SK-N-SH treated with all-trans-retinoic acid at 6 μM for 48 hours (cell line): Measurements from ENCODE around the gene IRS2.

Source experiments
- ATAC-seq: fragments of 200-7000 bp; cut with Tn5 transposase; 3 replicates; pipeline ENCODE4 v1.9.1; 2020; ENCODE audit warnings: mild to moderate bottlenecking, moderate library complexity
- ARNTL ChIP-seq: fragments of 450-650 bp; formaldehyde crosslinking; IDR thresholded peaks from 2 replicates; pipeline ENCODE4 v1.5.0; 2020; ENCODE audit warnings: low read depth, mild to moderate bottlenecking, moderate library complexity, borderline replicate concordance
- BACH2 ChIP-seq: fragments of 250-450 bp; sonication (Bioruptor Pico); IDR thresholded peaks from 2 replicates; pipeline ENCODE4 v1.9.0; 2021; ENCODE audit warnings: mild to moderate bottlenecking, borderline replicate concordance
- CSDC2 ChIP-seq: fragments of 250-450 bp; sonication (Bioruptor Pico); IDR thresholded peaks from 2 replicates; pipeline ENCODE4 v1.5.0; 2020; ENCODE audit warnings: mild to moderate bottlenecking, moderate library complexity
- ESRRG ChIP-seq: fragments of 250-450 bp; sonication (Bioruptor Pico); IDR thresholded peaks from 2 replicates; pipeline ENCODE4 v1.6.1; 2021; ENCODE audit warnings: mild to moderate bottlenecking
- GLIS3 ChIP-seq: fragments of 250-450 bp; sonication (Bioruptor Pico); IDR thresholded peaks from 2 replicates; pipeline ENCODE4 v1.5.0; 2020; ENCODE audit warnings: mild to moderate bottlenecking, moderate library complexity
- ISL1 ChIP-seq: fragments of 250-450 bp; sonication (Bioruptor Pico); IDR thresholded peaks from 2 replicates; pipeline ENCODE4 v2.1.2; 2022; ENCODE audit warnings: mild to moderate bottlenecking, moderate library complexity
- OSR1 ChIP-seq: fragments of 250-450 bp; sonication (Bioruptor Pico); IDR thresholded peaks from 2 replicates; pipeline ENCODE4 v1.8.0; 2022; ENCODE audit warnings: moderate library complexity, mild to moderate bottlenecking, inconsistent platforms
- RARB ChIP-seq: fragments of 250-450 bp; sonication (Bioruptor Pico); IDR thresholded peaks from 2 replicates; pipeline ENCODE4 v1.8.0; 2021; ENCODE audit warnings: mild to moderate bottlenecking, moderate library complexity
- SNAI2 ChIP-seq: fragments of 250-450 bp; sonication (Bioruptor Pico); IDR thresholded peaks from 2 replicates; pipeline ENCODE4 v1.5.0; 2020; ENCODE audit warnings: mild to moderate bottlenecking, moderate library complexity
- TCF4 ChIP-seq: fragments of 250-450 bp; sonication (Bioruptor Pico); IDR thresholded peaks from 2 replicates; pipeline ENCODE4 v1.8.0; 2021; ENCODE audit warnings: mild to moderate bottlenecking, moderate library complexity, borderline replicate concordance
- TOX ChIP-seq: fragments of 250-450 bp; sonication (Bioruptor Pico); IDR thresholded peaks from 2 replicates; pipeline ENCODE4 v1.8.0; 2021; ENCODE audit warnings: mild to moderate bottlenecking, moderate library complexity, borderline replicate concordance
- ZC3H10 ChIP-seq: fragments of 250-450 bp; sonication (Bioruptor Pico); IDR thresholded peaks from 2 replicates; pipeline ENCODE4 v1.5.1; 2021; ENCODE audit warnings: mild to moderate bottlenecking, moderate library complexity
- ZFP3 ChIP-seq: fragments of 250-450 bp; sonication (Bioruptor Pico); IDR thresholded peaks from 2 replicates; pipeline ENCODE4 v1.5.0; 2020; ENCODE audit warnings: mild to moderate bottlenecking, moderate library complexity
- ZFP30 ChIP-seq: fragments of 450-650 bp; formaldehyde crosslinking; IDR thresholded peaks from 2 replicates; pipeline ENCODE4 v1.5.0; 2022; ENCODE audit warnings: mild to moderate bottlenecking, moderate library complexity
- ZNF565 ChIP-seq: fragments of 450-650 bp; formaldehyde crosslinking; conservative IDR thresholded peaks from 2 replicates; pipeline ENCODE4 v1.5.0; 2020; ENCODE audit warnings: low read depth, mild to moderate bottlenecking, moderate library complexity
- ZNF70 ChIP-seq: fragments of 450-650 bp; formaldehyde crosslinking; IDR thresholded peaks from 2 replicates; pipeline ENCODE4 v1.5.0; 2020; ENCODE audit warnings: mild to moderate bottlenecking, moderate library complexity
- ZNF8 ChIP-seq: fragments of 450-650 bp; formaldehyde crosslinking; IDR thresholded peaks from 2 replicates; pipeline ENCODE4 v1.5.0; 2020; ENCODE audit warnings: mild to moderate bottlenecking, moderate library complexity
- TF ChIP-seq, protein P1 (sequence below): fragments of 250-450 bp; sonication (Bioruptor Pico); IDR thresholded peaks from 2 replicates; pipeline ENCODE4 v1.5.0; 2020; ENCODE audit warnings: mild to moderate bottlenecking, moderate library complexity
- TF ChIP-seq, protein P2 (sequence below): fragments of 250-450 bp; sonication (Bioruptor Pico); IDR thresholded peaks from 2 replicates; pipeline ENCODE4 v1.5.1; 2021; ENCODE audit warnings: mild to moderate bottlenecking, moderate library complexity
- TF ChIP-seq, protein P3 (sequence below): fragments of 250-450 bp; sonication (Bioruptor Pico); IDR thresholded peaks from 2 replicates; pipeline ENCODE4 v1.5.1; 2020; ENCODE audit warnings: low read depth, mild to moderate bottlenecking, moderate library complexity
- TF ChIP-seq, protein P4 (sequence below): fragments of 250-450 bp; sonication (Bioruptor Pico); IDR thresholded peaks from 2 replicates; pipeline ENCODE4 v1.8.0; 2020; ENCODE audit warnings: mild to moderate bottlenecking, moderate library complexity, borderline replicate concordance

Gene IRS2

DNA sequence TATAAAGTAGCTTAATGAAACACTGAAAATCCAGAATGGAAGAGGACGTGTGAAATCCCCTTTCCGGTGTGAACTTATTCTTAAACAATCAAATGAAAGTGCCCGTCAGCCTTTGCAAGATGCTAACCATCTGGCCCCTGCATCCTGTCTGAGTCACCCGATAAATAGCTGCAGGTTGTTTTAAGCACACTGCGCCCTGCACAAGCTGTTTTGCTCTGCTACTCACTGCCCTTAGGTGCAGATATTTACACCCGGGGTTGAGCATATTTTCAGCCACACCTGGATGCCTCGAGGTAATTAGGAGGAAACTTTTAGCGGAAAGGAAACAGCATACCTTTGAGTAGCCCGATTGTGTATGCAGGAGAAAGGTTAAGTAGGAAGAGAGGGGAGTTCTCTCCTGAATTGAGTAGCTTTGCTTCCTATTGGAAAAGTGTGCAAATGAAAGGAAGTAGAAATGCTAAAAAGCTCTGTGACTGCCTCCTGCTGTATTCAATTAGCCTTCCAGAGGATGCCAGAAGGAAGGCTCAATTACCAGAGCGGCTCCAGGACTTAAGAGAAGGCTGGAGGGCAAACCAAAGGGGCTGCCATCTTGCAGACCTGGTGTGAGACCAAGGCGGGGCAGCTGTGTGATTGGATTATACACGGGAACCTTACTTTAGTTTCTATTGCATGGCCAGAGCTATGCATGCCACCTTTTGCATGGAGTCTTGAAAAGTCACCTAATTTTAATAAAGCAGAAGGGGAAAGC is 42.5 kb downstream of the IRS2 start:
- TF ChIP-seq, protein P1, sequence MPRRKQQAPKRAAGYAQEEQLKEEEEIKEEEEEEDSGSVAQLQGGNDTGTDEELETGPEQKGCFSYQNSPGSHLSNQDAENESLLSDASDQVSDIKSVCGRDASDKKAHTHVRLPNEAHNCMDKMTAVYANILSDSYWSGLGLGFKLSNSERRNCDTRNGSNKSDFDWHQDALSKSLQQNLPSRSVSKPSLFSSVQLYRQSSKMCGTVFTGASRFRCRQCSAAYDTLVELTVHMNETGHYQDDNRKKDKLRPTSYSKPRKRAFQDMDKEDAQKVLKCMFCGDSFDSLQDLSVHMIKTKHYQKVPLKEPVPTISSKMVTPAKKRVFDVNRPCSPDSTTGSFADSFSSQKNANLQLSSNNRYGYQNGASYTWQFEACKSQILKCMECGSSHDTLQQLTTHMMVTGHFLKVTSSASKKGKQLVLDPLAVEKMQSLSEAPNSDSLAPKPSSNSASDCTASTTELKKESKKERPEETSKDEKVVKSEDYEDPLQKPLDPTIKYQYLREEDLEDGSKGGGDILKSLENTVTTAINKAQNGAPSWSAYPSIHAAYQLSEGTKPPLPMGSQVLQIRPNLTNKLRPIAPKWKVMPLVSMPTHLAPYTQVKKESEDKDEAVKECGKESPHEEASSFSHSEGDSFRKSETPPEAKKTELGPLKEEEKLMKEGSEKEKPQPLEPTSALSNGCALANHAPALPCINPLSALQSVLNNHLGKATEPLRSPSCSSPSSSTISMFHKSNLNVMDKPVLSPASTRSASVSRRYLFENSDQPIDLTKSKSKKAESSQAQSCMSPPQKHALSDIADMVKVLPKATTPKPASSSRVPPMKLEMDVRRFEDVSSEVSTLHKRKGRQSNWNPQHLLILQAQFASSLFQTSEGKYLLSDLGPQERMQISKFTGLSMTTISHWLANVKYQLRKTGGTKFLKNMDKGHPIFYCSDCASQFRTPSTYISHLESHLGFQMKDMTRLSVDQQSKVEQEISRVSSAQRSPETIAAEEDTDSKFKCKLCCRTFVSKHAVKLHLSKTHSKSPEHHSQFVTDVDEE (CRISPR knock-in tag), result no peak
- TF ChIP-seq TCF4 (CRISPR knock-in tag), result peak; percentile 84
- TF ChIP-seq ZNF70 (CRISPR knock-in tag), result no peak; the same call in 1 of the 2 replicates
- peak; percentile 71 for TF ChIP-seq ISL1 (CRISPR knock-in tag)
- TF ChIP-seq, protein P2, sequence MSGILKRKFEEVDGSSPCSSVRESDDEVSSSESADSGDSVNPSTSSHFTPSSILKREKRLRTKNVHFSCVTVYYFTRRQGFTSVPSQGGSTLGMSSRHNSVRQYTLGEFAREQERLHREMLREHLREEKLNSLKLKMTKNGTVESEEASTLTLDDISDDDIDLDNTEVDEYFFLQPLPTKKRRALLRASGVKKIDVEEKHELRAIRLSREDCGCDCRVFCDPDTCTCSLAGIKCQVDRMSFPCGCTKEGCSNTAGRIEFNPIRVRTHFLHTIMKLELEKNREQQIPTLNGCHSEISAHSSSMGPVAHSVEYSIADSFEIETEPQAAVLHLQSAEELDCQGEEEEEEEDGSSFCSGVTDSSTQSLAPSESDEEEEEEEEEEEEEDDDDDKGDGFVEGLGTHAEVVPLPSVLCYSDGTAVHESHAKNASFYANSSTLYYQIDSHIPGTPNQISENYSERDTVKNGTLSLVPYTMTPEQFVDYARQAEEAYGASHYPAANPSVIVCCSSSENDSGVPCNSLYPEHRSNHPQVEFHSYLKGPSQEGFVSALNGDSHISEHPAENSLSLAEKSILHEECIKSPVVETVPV, result peak; percentile 17; the same call in 1 of the 2 replicates
- peak; percentile 15; the same call in 1 of the 2 replicates for TF ChIP-seq ZNF8 (CRISPR knock-in tag)
- peak; percentile 67; the same call in 1 of the 2 replicates for TF ChIP-seq SNAI2 (CRISPR knock-in tag)
- ATAC-seq, result peak; percentile 89

DNA sequence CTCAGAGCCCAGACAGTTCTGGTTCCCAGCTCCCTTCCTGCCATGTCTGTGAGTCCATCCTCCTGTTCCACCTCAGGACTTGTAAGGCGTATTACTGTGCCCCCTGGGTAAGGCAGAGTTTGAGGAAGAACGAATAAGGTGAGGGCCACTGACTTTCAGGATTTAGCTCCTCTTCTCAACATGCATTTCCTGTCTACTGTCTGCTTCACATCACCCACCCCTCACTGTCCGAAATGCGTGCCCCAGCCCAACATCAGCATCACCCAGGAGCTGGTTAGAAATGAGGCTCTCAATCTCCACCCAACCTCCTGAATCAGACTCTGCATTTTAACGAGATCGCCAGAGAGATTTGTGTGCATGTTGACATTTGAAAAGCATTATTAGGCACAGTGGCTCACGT is 44.4 kb downstream of the IRS2 start:
- ATAC-seq, result no peak
- TF ChIP-seq TOX, result no peak
- TF ChIP-seq ARNTL (CRISPR knock-in tag), result no peak
- no peak for TF ChIP-seq ZNF70 (CRISPR knock-in tag)
- TF ChIP-seq, protein P3, sequence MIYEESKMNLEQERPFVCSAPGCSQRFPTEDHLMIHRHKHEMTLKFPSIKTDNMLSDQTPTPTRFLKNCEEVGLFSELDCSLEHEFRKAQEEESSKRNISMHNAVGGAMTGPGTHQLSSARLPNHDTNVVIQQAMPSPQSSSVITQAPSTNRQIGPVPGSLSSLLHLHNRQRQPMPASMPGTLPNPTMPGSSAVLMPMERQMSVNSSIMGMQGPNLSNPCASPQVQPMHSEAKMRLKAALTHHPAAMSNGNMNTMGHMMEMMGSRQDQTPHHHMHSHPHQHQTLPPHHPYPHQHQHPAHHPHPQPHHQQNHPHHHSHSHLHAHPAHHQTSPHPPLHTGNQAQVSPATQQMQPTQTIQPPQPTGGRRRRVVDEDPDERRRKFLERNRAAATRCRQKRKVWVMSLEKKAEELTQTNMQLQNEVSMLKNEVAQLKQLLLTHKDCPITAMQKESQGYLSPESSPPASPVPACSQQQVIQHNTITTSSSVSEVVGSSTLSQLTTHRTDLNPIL, result no peak
- TF ChIP-seq SNAI2 (CRISPR knock-in tag), result no peak
- no peak for TF ChIP-seq ZC3H10 (CRISPR knock-in tag)
- TF ChIP-seq, protein P4, sequence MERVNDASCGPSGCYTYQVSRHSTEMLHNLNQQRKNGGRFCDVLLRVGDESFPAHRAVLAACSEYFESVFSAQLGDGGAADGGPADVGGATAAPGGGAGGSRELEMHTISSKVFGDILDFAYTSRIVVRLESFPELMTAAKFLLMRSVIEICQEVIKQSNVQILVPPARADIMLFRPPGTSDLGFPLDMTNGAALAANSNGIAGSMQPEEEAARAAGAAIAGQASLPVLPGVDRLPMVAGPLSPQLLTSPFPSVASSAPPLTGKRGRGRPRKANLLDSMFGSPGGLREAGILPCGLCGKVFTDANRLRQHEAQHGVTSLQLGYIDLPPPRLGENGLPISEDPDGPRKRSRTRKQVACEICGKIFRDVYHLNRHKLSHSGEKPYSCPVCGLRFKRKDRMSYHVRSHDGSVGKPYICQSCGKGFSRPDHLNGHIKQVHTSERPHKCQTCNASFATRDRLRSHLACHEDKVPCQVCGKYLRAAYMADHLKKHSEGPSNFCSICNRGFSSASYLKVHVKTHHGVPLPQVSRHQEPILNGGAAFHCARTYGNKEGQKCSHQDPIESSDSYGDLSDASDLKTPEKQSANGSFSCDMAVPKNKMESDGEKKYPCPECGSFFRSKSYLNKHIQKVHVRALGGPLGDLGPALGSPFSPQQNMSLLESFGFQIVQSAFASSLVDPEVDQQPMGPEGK (CRISPR knock-in tag), result no peak
- TF ChIP-seq ESRRG (CRISPR knock-in tag), result no peak
- no peak for TF ChIP-seq ZFP3 (CRISPR knock-in tag)
- no peak for TF ChIP-seq CSDC2 (CRISPR knock-in tag)
- no peak for TF ChIP-seq ZNF565
- TF ChIP-seq GLIS3 (CRISPR knock-in tag), result no peak
- TF ChIP-seq ZFP30, result no peak
- TF ChIP-seq TCF4 (CRISPR knock-in tag), result no peak
- TF ChIP-seq OSR1 (CRISPR knock-in tag), result no peak
- no peak for TF ChIP-seq RARB (CRISPR knock-in tag)

DNA sequence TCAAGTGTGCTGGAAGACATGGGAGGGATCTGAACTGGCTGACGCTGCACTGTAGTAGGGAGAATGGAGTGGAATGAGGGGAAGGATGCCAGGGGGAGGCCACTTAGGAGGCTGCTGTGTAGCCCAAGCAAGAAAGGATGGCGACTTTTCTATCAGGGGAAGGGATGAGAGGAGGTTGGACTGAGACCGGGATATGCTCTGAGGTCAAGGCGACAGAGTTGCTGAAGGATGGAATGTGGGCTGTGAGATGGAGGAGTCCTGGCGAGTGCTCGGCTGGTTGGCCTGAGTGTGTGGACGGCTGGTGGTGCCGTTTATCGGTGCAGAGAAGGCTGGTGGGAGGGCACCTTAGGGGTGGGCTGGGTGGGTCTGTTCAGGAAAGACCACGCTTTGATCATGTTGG is 45.7 kb downstream of the IRS2 start:
- TF ChIP-seq, protein P1 (CRISPR knock-in tag), result no peak
- TF ChIP-seq BACH2 (CRISPR knock-in tag) (no peak), ZC3H10 (CRISPR knock-in tag) (no peak), ZNF8 (CRISPR knock-in tag) (no peak), ZFP3 (CRISPR knock-in tag) (no peak)
- no peak for ATAC-seq
